Stimulated activated CD8-positive, alpha-beta memory T cell treated with anti-CD3 and anti-CD28 coated beads, Interleukin-7, amount 100 ng/mL, for 24 hours (primary cell): ENCODE data around the gene PRC1.

Experiments used
- DNase-seq: peaks from one replicate; pipeline ENCODE4 v3.0.0-alpha.2; 2020; ENCODE audit warnings: low read depth

The PRC1 gene

GRCh38 chr15:90989040-90989768, 5.1 kb downstream of the PRC1 start:
- no peak for DNase-seq

GRCh38 chr15:90988296-90988695, 6.0 kb downstream of the PRC1 start:
- DNase-seq: no peak

GRCh38 chr15:90987561-90988141, 6.7 kb downstream of the PRC1 start:
- no peak for DNase-seq

- DNase-seq: no peak
These were observed 7.4 kb downstream of the PRC1 start for GRCh38 chr15:90986790-90987507.

- DNase-seq: no peak
These were observed 12.2 kb downstream of the PRC1 start for GRCh38 chr15:90982135-90982534.

GRCh38 chr15:90981681-90982080, 12.7 kb downstream of the PRC1 start:
- no peak for DNase-seq

- DNase-seq: no peak
These were observed 14.8 kb downstream of the PRC1 start for GRCh38 chr15:90979582-90979981.

- DNase-seq: no peak
These were observed 20.1 kb downstream of the PRC1 start for GRCh38 chr15:90974216-90974615.

- no peak for DNase-seq
These were observed 22.2 kb downstream of the PRC1 start for GRCh38 chr15:90972133-90972532.

GRCh38 chr15:90970274-90970673, 24.1 kb downstream of the PRC1 start:
- no peak for DNase-seq

GRCh38 chr15:90968434-90968833, 25.9 kb downstream of the PRC1 start:
- no peak for DNase-seq

- no peak for DNase-seq
These were observed 27.1 kb downstream of the PRC1 start for GRCh38 chr15:90967206-90967605.

GRCh38 chr15:90966262-90966661, 28.1 kb downstream of the PRC1 start:
- no peak for DNase-seq

GRCh38 chr15:90962021-90962420, 32.3 kb downstream of the PRC1 start:
- no peak for DNase-seq

- DNase-seq: no peak
These were observed 33.8 kb downstream of the PRC1 start for GRCh38 chr15:90960298-90961091.

GRCh38 chr15:90959894-90960293, 34.4 kb downstream of the PRC1 start:
- DNase-seq: no peak

- DNase-seq: no peak
These were observed 35.2 kb downstream of the PRC1 start for GRCh38 chr15:90959028-90959595.

- DNase-seq: no peak
These were observed 36.5 kb downstream of the PRC1 start for GRCh38 chr15:90957791-90958190.

GRCh38 chr15:90957031-90957790, 37.1 kb downstream of the PRC1 start:
- no peak for DNase-seq

GRCh38 chr15:90956274-90957030, 37.9 kb downstream of the PRC1 start:
- DNase-seq: peak; percentile 44
